IPS-11a (cell line): ENCODE data around the gene KBTBD4.
A peak's percentile ranks its signal among the peaks of the same experiment; 100 is the strongest.
"Not testable (repeated sequence)": the region's sequence is repeated elsewhere in the genome, so short reads cannot be mapped to it uniquely, and the experiment has no call there.

ENCODE experiments used
- H3K4me3 ChIP-seq: one replicate; pipeline ENCODE4 v1.5.1; 2013; ENCODE audit warnings: low read depth, low read length, control low read depth

Gene KBTBD4

DNA sequence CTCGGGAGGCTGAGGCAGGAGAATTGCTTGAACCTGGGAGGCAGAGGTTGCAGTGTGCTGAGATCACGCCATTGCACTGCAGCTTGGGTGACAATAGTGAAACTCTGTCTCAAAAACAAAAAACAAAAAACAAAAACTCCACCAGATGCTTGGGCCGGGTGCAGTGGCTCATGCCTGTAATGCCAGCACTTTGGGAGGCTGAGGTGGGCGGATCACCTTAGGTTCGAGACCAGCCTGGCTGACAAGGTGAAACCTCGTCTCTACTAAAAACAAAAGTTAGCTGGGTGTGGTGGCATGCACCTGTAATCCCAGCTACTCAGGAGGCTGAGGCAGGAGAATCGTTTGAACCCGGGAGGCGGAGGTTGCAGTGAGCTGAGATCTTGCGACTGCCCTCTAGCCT, 14.4 kb downstream of the KBTBD4 start:
- not testable (repeated sequence) for H3K4me3 ChIP-seq

DNA sequence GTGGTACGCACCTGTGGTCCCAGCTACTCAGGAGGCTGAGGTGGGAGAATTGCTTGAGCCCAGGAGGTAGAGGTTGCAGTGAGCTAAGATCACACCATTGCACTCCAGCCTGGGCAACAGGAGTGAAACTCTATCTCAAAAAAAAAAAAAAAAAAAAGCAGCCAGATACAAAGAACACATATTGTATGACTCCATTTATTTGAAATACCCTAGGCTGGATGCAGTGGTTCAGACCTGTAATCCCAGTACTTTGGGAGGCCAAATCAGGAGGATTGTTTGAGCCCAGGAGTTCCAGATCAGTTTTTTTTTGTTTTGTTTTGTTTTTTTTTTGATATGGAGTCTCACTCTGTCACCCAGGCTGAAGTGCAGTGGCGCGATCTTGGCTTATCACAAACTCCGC, 16.4 kb downstream of the KBTBD4 start:
- H3K4me3 ChIP-seq: not testable (repeated sequence)

DNA sequence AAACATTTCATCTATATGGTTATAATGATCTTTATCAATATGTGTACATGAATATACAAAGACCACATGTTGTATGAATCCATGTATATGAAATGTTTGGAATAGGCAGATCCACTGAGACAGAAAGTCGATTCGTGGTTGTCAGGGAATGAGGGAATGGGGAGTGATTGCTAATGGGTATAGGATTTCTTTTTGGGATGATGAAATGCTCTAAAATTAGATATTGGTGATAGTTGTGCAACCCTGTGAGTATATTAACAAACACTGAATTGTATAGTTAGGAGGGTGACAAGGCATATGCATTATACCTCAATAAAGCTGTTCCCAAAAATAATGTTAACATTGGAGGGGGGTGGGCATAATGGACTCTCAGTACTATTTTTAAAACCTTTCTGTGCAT, 18.3 kb downstream of the KBTBD4 start:
- no peak overlapping the region for H3K4me3 ChIP-seq

DNA sequence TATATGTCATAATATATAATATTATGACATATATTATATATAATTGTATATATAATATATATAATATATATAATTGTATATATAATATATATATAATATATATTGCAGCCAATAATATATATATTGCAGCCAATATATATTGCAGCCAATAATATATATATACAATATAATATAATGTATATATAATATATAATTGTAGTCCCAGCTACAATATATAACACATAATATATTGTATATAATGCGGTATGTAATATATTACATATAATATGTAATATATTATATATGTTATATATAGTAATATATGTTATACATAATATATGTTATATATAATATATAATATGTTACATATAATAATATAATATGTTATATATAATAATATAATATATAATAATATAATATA, 20.1 kb downstream of the KBTBD4 start:
- no peak overlapping the region for H3K4me3 ChIP-seq

DNA sequence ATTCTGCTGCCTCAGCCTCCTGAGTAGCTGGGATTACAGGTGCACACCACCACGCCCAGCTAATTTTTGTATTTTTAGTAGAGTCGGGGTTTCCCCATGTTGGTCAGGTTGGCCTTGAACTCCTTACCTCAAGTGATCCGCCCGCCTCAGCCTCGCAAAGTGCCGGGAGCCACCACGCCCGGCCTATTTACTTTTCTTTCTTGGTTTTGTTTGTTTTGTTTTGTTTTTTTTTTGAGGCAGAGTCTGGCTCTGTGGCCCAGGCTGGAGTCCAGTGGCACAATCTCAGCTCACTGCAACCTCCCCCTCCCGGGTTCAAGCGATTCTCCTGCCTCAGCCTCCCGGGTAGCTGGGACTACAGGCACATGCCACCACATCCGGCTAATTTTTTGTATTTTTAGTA, 21.8 kb downstream of the KBTBD4 start:
- not testable (repeated sequence) for H3K4me3 ChIP-seq

DNA sequence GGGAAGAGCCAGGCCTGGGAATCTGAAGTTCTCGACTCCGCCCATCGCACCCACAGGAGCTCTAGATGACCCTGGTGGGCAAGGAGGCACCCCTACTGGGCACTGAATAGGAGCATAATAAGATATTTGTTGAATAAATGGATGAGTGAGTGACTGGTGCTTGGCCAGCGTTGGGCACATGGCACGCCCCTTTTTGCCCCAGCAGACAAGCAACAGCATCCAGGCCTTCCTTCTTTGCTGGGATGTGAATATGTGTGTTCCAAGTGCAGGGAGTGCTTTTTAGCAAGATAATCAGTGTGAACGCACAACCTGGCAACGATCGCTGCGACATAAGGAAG, 25.4 kb downstream of the KBTBD4 start:
- peak overlapping the region; percentile 56 for H3K4me3 ChIP-seq

DNA sequence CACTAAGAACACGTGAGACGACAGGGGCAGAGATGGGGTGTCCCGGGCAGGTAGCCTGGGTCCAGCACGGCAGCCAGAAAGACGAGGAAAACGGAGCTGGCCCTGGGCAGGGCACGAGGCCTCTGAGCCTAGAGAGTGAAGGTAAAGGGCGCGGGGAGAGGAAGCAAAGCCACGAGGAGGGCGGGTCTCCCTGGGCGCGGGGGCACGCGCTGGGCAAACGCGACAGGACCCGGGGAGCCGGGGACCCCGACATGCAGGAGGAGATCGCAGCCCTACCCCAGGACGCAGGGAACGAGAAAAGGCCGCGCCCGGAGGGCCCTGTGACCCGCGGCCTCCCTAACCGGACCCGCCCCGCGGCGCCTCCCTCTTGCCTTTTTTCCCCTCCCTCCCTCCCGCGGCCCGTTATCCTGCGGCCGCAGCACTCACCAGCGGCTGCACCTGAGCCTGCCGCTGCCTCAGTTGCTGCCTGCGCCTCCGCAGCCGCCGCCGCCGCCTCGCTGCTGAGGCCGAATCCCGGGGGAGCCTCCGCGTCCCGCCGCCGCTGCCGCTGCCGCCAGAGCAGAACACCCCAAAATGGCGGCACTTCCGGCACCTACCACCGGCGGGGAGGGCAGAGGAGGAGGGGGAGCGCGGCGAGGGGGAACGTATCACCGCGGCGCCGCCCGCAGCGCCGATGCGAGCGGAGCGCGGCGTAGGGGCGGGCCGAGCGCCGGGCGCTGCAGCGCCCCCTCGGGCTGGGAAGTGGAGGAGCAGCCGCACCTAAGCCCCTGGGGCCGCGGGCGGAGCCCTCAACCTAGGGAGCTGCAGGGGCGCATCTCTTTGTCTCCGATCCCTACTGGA, 26.0 kb downstream of the KBTBD4 start, which contains the start of gene CELF1:
Gene CELF1, minus strand, starts transcription at position 567 of the 840 bp plus-strand sequence. CDS start 53,609 bp downstream, outside the sequence.
- H3K4me3 ChIP-seq: peak within 1 kb of the TSS; percentile 90

DNA sequence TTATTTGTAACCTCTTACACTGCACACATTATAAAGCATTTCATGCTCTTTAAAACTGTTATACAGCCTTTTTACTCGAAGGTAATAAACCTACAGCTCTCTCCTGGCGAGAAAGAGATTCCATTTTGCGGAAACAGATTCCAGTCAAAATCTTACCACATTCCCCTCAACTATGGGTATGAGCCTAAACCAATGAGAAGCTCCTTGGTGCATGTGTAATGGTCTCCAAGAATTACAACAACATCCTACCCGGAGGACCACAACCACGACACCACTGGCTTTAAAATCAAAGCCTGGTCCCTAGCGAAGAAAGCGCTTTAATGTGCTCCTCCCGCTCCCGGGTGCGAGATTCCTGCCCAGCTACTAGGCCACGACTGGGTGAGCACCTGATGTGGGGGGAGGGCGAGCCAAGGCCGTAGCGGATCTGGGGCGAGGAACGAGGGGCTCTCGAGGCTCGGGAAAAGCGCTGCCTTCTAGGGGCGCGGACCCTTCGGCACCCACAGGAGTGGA, 26.7 kb downstream of the KBTBD4 start:
- H3K4me3 ChIP-seq: peak overlapping the region; percentile 90

DNA sequence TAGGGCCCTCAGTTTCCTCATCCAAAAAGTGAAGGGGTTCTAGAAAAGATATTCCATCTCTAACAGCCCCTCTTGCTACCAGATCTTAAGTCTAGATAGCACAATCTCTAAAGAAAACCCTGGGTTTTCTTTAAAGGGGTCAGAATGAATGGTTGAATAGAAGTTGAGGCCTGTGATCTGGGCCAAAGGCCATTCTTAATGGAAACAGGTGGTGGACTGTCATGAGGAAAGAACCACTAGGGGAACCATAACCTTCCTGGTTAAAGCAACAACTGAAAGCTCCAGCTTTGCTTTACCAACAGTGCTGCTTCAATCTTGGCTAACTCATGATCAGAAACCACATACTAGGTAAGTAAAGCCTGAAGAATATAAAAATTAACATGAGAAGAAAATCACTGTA, 27.7 kb downstream of the KBTBD4 start:
- no peak overlapping the region for H3K4me3 ChIP-seq

DNA sequence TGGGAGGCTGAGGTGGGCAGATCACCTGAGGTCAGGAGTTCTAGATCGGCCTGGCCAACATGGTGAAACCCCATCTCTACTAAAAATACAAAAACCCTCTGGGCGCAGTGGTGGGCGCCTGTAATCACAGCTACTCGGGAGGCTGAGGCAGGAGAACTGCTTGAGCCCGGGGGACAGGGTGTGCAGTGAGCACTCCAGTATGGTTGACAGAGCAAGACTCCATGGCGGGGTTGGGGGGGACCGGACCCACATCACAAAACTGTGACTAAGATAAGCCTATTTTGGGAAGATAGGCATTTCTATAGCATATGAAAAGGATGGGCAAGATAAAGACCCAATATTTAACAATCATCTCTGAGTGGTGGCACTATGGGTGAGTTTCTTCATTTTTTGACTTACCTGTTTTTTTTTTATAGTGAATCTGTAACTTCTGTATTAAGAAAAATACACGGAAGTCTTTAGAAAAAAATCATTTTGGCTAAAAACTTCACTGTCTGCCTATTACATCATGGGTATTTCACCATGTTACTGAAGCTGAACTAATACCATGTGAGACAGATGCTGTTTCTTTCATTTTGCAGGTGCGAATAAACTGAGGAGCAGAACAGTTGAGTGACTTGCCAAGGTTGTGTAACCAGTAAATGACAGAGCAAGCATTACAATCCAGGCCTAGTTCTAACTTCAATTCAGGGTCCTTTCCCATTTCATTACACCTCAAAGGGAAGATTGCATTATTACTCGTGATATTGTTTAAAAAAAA, 28.3 kb downstream of the KBTBD4 start:
- no peak overlapping the region for H3K4me3 ChIP-seq

DNA sequence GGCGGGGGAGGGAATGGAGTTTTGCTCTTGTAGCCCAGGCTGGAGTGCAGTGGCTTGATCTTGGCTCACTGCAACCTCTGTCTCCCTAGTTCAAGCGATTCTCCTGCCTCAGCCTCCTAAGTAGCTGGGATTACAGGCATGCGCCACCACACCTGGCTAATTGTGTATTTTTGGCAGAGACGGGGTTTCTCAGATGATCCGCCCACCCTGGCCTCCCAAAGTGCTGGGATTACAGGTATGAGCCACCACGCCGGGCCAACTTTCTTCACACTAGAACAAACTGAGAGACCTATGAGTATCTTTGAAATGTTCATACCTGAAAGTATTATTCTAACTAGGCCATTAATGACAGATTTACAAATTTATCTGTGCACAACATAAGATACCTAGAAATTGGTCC, 32.5 kb downstream of the KBTBD4 start:
- H3K4me3 ChIP-seq: not testable (repeated sequence)

DNA sequence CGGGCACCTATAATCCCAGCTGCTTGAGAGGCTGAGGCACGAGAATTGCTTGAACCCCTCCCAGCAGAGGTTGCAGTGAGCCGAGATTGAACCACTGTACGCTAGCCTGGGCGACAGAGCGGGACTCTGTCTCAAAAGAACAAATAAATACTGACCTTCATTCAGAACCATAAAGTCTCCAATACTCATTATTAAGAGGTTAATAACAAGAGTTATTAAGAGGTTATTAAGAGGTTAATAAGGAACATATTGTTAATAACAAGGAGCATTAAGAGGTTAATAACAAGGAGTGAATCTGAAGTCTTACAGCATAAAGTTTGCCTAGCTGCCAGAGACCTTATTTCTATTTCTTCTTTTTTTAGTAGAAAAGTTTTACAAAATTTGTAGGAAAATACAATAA, 33.5 kb downstream of the KBTBD4 start:
- H3K4me3 ChIP-seq: no peak overlapping the region

DNA sequence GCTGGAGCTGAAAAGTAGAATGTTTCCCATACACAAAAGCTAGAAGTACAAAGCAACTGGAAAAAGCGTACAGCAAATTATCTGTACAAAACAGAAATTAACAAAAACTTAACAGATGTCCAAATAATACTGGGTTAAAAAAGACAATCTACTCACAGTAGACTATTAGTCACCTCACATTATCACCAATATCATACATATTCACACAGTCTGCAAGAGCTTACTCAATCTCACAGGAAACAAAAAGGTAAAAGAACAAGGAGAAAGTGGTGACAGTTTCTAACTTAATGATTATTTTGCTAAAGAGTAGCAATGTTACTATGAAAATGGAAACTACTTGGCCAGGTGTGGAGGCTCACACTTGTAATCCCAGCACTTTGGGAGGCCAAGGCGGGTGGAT, 37.7 kb downstream of the KBTBD4 start:
- no peak overlapping the region for H3K4me3 ChIP-seq

DNA sequence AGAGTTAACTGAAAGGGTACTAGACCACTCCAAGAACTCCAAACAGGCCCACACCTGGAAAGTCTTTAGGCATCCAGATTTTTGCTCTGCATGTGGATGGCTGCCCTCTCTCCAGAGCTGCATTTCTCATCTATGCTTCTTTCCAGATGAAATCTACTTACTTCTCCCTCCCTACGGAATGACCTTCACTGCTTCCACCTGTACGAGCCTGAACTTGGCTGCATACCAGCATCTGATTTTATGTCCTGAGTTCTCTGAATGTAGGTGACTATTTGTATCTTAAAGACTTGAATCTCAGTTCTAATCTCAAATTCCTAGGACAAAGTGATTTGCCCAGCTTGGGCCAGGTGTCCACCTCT, 39.1 kb downstream of the KBTBD4 start:
- H3K4me3 ChIP-seq: no peak overlapping the region

DNA sequence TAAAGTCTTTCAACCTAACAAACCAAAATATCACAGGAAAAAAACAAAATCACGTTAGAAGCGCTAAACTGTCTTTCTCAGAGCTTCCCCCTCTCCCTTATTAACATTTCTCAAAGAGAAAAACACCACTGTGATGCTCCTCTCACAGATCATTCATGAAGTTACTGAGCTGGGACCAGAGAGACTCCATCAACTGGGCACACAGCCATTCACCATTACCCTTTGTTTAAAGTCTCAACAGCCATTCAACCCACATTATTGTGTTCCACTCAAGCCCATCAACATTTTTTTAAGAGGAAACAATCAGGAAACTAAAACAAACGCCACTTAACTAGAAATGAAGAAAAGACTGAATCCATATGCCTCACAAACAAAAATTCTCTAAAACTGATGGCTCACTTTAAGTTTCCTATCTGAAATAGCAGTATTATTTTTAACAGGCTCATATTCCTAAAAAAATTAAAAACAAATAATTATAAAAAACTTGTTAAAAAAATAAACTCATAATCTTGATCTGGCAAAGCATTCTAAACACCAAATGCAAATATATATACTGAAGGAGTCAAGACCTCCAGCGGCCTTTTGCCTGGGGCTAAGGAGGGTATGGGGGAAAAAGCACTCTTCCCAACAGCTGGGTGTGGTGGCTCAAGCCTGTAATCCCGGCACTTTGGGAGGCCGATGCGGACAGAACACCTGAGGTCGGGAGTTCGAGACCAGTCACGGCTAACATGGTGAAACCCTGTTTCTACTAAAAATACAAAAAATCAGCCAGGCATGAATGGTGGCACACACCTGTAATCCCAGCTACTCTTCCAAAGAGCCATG, 39.8 kb downstream of the KBTBD4 start:
- no peak overlapping the region for H3K4me3 ChIP-seq

DNA sequence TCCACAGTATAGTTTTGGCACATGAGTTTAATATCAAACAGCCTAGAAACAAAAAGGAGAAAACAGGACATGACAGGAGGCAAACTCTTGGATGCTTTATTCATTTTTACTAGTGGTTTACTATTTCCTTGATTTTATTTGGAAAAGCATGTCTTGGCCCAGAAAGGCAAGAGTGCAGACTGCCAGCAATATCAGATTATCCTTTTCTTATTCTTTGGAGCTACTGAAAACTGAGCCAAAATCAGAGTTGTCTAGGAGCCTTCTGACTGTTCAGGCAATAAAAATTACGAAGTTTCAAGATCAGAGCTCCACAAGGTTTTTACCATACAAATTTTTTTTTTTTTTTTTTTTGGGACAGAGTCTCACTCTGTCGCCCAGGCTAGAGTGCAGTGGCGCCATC, 41.9 kb downstream of the KBTBD4 start:
- H3K4me3 ChIP-seq: no peak overlapping the region

DNA sequence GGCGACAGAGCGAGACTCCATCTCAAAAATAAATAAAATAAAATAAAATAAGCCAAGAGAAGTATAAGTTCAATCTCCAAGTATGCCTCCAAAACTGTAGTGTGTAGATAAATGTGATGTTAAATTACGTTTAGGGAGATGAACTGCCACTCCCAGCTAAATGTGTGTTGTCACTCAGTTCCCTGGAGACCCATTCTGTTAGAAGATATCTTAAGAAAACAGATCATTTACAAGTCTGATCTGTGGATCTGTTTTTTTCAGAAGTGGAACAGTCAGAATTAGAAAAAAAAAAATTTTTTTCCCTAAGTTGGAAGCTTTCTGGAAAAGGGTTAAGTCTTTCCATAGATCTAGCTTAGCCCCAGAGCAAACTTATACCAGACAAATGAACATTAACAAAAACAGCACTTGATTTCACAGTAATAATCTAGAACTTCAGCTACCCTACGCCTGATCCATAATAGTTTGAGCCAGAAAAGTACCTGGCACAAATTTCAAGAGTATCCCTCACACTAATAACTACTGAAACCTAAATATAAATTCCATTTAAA, 44.0 kb downstream of the KBTBD4 start:
- H3K4me3 ChIP-seq: no peak overlapping the region

DNA sequence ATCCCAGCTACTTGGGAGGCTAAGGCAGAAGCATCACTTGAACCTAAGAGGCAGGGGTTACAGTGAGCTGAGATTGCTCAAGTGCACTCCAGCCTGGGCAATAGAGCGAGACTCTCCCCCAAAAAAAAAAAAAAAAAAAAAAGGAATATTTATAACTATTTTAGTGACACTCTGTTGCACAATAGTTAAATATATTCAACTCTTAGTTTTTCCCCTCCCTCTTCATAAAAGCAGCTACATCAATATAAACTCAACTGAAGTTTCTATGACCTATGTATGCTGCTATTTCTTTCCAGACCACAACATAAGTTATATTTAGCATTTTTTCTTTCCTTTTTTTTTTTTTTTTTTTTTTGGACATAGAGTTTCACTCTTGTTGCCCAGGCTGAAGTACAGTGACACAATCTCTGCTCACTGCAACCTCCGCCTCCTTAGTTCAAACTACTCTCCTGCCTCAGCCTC, 45.0 kb downstream of the KBTBD4 start:
- no peak overlapping the region for H3K4me3 ChIP-seq

DNA sequence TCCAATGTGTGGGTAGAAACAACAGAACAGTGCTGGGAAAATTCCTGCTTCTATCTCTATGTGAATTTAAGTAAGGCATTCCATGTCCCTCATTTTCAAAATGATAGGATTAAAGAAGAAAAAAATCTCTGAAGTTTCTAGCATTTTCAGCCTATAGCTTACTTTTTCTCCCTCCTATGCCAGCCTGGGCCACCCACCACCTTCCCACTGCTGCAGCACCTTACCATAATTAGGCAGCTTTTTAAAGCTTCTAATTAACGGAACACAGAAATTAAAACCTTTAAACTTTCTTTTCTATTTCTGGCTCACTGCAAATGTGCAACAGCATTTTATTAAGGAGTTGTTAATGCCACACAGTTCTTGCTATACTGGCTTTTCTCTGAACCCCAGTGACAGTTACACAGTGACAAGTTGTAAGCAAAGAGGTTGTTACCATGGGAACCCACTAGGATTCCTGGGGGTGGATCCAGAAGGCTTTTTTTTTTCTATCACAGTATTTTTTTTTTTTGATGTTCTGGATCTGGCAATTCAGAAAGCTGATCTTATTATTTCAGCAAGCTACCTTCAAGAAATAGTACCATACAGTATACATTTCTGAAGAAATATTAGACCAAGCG, 46.1 kb downstream of the KBTBD4 start:
- H3K4me3 ChIP-seq: no peak overlapping the region

DNA sequence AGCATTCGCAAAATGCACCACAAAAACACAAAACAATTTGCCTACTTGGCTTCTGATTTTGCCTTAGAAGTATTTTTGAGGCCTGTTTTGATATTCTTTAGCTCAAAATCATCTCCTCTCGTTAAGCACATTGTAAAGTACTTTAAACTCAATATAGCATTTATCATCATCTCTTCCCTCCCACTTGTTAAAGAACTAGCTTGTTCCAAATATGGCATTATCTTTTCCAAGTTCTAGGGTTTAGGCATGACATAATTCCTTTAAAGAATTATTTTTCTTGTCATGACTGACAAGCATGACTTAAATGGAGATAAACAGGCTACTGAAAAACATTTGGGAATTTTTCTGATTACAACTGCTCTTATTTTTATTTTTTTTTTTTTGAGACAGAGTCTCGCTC, 47.1 kb downstream of the KBTBD4 start:
- H3K4me3 ChIP-seq: no peak overlapping the region

DNA sequence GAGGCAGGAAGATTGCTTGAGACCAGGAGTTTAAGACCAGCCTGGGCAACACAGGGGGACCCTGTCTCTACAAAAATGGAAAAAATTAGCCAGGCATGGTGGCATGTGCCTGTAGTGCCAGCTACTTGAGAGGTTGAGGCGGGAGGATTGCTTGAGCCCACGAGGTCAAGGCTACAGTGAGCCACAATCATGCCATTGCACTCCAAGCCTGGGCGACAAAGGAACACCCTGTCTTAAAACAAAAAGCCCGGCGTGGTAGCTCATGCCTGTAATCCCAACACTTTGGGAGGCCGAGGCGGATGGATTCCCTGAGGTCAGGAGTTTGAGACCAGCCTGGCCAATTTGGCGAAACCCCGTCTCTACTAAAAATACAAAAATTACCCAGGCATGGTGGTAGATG, 48.0 kb downstream of the KBTBD4 start:
- H3K4me3 ChIP-seq: not testable (repeated sequence)
